Measurements from ENCODE around the gene ANKRD11.
"Not testable (repeated sequence)": the region's sequence is repeated elsewhere in the genome, so short reads cannot be mapped to it uniquely, and the experiment has no call there.

ANKRD11 gene

DNA sequence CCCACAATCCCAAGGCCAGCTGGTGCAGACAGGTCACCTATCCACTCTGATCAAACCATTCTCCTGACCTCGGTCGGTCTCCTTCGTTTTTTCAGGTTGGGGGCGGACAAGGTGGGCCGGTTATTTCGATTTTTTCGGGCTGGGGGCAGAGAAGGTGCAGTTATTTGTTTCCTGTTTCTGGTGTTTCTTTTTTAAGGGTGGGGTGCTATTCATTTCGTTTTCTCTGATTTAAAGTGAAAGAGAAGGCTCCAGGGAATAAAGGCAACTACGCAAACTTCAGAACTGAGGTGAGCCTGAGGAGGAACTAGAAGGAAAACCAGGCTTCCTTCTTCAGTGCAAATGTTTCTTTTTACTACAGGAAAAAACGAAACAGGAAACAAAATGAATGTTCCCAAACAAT lies 64.8 kb downstream of the ANKRD11 start:
- in situ Hi-C loops (cut with HindIII; ENCODE audit: low sequenced_read_pairs) = no loop called here
- TF ChIP-seq, protein P1, sequence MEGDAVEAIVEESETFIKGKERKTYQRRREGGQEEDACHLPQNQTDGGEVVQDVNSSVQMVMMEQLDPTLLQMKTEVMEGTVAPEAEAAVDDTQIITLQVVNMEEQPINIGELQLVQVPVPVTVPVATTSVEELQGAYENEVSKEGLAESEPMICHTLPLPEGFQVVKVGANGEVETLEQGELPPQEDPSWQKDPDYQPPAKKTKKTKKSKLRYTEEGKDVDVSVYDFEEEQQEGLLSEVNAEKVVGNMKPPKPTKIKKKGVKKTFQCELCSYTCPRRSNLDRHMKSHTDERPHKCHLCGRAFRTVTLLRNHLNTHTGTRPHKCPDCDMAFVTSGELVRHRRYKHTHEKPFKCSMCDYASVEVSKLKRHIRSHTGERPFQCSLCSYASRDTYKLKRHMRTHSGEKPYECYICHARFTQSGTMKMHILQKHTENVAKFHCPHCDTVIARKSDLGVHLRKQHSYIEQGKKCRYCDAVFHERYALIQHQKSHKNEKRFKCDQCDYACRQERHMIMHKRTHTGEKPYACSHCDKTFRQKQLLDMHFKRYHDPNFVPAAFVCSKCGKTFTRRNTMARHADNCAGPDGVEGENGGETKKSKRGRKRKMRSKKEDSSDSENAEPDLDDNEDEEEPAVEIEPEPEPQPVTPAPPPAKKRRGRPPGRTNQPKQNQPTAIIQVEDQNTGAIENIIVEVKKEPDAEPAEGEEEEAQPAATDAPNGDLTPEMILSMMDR (IDR thresholded peaks at IDR 0.05; ENCODE audit: low read depth, low read length) = no peak
- H3K4me3 ChIP-seq (ENCODE audit: low read depth, low read length) = no peak overlapping the region
- DNase-seq (ENCODE audit: low read depth, low spot score) = no peak

DNA sequence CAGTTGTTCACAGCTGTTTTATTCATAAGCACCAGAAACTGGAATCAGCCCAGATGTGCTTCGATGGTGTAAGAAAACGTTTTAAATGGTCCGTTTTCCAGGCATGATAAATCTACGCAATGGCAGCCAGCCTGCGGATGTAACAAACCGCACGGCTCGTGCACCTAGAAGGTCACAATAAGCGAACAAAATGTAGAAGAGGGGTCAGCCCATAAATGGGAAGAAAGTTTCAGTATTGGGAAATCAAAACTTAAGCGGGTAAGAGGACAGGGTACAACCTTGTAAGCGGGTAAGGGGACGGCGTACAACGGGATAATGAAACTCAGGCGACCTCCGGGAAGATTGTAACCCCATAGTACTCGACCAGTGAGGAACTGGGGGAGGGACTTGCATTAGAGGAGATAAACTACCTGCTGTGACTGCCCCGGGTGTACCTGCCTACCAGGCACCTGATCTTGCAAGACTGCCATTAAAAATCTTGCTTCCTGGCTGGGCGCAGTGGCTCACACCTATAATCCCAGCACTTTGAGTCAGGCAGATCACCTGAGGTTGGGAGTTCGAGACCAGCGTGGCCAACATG lies 66.6 kb downstream of the ANKRD11 start:
- DNase-seq (ENCODE audit: low read depth, low spot score) = no peak
- H3K4me3 ChIP-seq (ENCODE audit: low read depth, low read length) = no peak overlapping the region
- in situ Hi-C loops (cut with HindIII; ENCODE audit: low sequenced_read_pairs) = no loop called here
- TF ChIP-seq, protein P1 (IDR thresholded peaks at IDR 0.05; ENCODE audit: low read depth, low read length) = no peak

DNA sequence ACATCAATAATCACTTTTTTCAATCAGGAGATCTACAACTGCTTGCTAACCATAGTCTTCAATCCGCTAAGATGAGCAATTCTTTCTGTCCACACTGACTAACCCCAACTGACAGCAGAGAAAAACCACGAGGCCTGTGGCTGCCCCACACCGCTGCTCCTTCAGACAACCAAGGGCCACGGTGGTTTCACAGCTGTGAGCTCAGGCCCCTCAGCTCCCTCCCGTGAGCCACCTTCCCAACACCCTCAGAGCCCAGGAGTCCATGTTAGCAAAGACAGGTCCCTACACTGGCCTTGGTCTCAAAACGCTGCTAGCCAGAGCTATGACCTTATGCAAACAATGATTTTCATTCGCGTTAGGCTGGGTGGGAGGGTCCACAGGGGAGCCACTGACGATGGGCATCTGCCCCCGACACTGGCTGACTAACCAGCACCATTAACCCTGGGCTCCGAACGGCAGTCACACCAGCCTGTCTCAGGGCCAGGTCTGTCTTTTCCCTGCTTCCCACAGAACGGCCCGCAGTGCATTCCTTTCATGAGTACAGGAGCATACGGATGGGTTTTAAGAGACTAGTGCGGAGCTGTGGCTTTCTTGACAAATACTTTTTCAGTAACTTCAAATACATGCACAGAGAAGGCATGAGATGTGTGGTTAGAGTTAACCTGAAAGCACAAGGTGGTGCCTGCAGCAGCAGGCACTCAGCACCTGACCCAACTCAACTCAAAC lies 67.3 kb downstream of the ANKRD11 start:
- peak; percentile 80 for DNase-seq (ENCODE audit: low read depth, low spot score)
- in situ Hi-C loops (cut with HindIII; ENCODE audit: low sequenced_read_pairs) = no loop called here
- no peak overlapping the region for H3K4me3 ChIP-seq (ENCODE audit: low read depth, low read length)
- TF ChIP-seq, protein P1 (IDR thresholded peaks at IDR 0.05; ENCODE audit: low read depth, low read length) = no peak

DNA sequence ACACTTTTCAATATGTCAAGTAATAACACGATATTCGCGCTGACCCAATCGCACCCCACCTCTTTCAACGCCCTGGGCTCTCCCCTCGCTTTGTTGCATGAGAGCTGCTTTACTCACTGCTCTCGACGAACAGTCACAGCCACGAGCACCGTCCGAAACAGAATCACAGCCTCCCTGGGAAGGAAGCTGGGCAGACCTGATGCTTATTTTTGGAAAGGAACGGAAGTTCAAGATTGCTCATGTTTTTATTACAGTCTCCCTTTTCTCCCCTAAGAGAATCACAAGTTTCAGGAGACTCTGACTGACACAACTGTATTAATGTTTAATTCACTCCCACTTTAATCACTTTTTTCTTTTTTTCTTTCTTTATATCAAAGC lies 67.8 kb downstream of the ANKRD11 start:
- peak; percentile 63 for DNase-seq (ENCODE audit: low read depth, low spot score)
- in situ Hi-C loops (cut with HindIII; ENCODE audit: low sequenced_read_pairs) = no loop called here
- TF ChIP-seq, protein P1 (IDR thresholded peaks at IDR 0.05; ENCODE audit: low read depth, low read length) = no peak
- no peak overlapping the region for H3K4me3 ChIP-seq (ENCODE audit: low read depth, low read length)

DNA sequence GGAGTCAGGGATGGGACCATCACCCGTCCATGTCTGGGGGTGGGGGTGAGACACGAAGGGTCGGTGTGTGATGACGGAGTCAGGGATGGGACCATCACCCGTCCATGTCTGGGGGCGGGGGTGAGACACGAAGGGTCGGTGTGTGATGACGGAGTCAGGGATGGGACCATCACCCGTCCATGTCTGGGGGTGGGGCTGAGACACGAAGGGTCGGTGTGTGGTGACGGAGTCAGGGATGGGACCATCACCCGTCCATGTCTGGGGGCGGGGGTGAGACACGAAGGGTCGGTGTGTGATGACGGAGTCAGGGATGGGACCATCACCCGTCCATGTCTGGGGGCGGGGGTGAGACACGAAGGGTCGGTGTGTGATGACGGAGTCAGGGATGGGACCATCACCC lies 69.1 kb downstream of the ANKRD11 start:
- DNase-seq (ENCODE audit: low read depth, low spot score); in situ Hi-C loops (cut with HindIII; ENCODE audit: low sequenced_read_pairs): not testable (repeated sequence)

DNA sequence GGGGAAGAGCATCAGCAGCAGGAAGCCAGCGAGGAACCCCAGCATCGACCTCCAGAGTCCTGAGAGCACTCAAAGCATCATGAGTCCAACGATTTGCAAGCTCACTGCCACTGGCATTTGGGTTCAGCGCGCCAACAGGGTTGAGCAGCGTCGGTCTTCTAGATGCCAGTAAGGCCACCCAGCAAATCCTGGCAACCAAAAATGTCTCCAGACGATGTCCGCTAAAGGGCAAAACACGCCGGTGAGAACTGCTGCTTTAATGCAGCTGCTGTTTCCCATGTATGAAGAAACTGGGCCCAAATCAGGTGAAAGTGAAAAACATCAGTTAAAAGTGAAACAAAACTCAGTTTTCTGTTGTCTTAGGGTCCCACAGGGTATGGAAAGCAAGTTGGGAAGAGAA lies 70.2 kb downstream of the ANKRD11 start:
- in situ Hi-C loops (cut with HindIII; ENCODE audit: low sequenced_read_pairs) = no loop called here
- no peak overlapping the region for H3K4me3 ChIP-seq (ENCODE audit: low read depth, low read length)
- TF ChIP-seq, protein P1 (IDR thresholded peaks at IDR 0.05; ENCODE audit: low read depth, low read length) = no peak
- DNase-seq (ENCODE audit: low read depth, low spot score) = no peak

More for the DNA sequence above, 69.1 kb downstream of the ANKRD11 start:
- H3K4me3 ChIP-seq (ENCODE audit: low read depth, low read length) = not testable (repeated sequence)

DNA sequence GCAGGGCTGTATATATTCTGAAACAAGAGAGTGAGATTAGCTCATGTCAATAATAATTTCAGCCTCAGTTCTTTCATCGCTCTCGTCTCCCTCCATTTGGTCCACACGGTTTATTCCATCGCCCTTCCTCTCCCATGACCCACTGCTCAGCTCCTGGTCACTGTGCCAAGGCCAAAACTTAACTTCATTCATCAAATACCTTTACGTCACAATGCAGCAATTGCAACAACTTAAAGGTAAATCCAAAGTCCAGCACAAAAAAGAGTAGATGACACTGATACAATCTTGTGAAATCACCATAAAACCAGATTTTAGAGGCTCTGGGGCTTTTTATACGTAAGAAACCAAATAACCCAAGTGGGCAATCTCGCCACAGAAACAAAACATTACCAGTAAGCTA lies 72.0 kb downstream of the ANKRD11 start:
- in situ Hi-C loops (cut with HindIII; ENCODE audit: low sequenced_read_pairs) = no loop called here
- TF ChIP-seq, protein P1 (IDR thresholded peaks at IDR 0.05; ENCODE audit: low read depth, low read length) = no peak
- H3K4me3 ChIP-seq (ENCODE audit: low read depth, low read length) = no peak overlapping the region
- no peak for DNase-seq (ENCODE audit: low read depth, low spot score)

Measured in astrocyte of the spinal cord (primary cell).